Naive B cell (primary cell): Measurements from ENCODE around the gene NFIA. TPM values are rescaled to one million over a fixed set of nuclear protein-coding genes. Genes with fewer than 3 reads are reported as not detected.

Experiments
- ATAC-seq, 2 donors: fragments of 150-1000 bp; cut with Tn5 transposase; 2 replicates each; pipeline ENCODE4 v1.10.0; 2021; ENCODE audit warnings: low read depth in 2 of 2, mild to moderate bottlenecking in 2 of 2, moderate library complexity in 2 of 2
- DNase-seq: peaks from one replicate; pipeline ENCODE4 v3.0.0; 2022
- H3K27ac Mint-ChIP-seq, 6 donors: one replicate each; pipeline ENCODE4 v1.8.0; 2020 to 2022; ENCODE audit warnings: mild to moderate bottlenecking in 6 of 6, mixed read lengths in 6 of 6, moderate library complexity in 5 of 6, inconsistent platforms in 2 of 6
- H3K27me3 Mint-ChIP-seq, 3 donors: one replicate each; pipeline ENCODE4 v1.8.0; 2021 to 2022; ENCODE audit warnings: mixed read lengths in 3 of 3, mild to moderate bottlenecking in 1 of 3
- H3K36me3 Mint-ChIP-seq, 2 donors: one replicate each; pipeline ENCODE4 v1.8.0; 2020 to 2022; ENCODE audit warnings: mixed read lengths in 2 of 2, inconsistent platforms in 1 of 2, mild to moderate bottlenecking in 1 of 2
- H3K4me1 Mint-ChIP-seq, 3 donors: one replicate each; pipeline ENCODE4 v1.8.0; 2020 to 2022; ENCODE audit warnings: mixed read lengths in 3 of 3, inconsistent platforms in 1 of 3, mild to moderate bottlenecking in 1 of 3, moderate library complexity in 1 of 3
- H3K4me3 Mint-ChIP-seq, 8 donors: one replicate each; pipeline ENCODE4 v1.8.0; 2020 to 2022; ENCODE audit warnings: mild to moderate bottlenecking in 8 of 8, mixed read lengths in 8 of 8, moderate library complexity in 8 of 8, inconsistent platforms in 2 of 8
- H3K9me3 Mint-ChIP-seq, 7 donors: one replicate each; pipeline ENCODE4 v1.8.0; 2020 to 2022; ENCODE audit warnings: mixed read lengths in 7 of 7, mild to moderate bottlenecking in 5 of 7, inconsistent platforms in 2 of 7, moderate library complexity in 1 of 7
- polyA plus RNA-seq, 6 donors: library from polyadenylated mRNA; unstranded; fragments of 300-500 nt; fragmentation: Illumina TruSeq; gene quantifications; one replicate each; pipeline ENCODE4 v1.2.3, GENCODE V29; 2021; ENCODE audit warnings: low read depth in 6 of 6

The NFIA gene
- polyA plus RNA-seq, 6 donors from 2014 or later: 0.77 to 5.7 (median 1.4) TPM

DNA sequence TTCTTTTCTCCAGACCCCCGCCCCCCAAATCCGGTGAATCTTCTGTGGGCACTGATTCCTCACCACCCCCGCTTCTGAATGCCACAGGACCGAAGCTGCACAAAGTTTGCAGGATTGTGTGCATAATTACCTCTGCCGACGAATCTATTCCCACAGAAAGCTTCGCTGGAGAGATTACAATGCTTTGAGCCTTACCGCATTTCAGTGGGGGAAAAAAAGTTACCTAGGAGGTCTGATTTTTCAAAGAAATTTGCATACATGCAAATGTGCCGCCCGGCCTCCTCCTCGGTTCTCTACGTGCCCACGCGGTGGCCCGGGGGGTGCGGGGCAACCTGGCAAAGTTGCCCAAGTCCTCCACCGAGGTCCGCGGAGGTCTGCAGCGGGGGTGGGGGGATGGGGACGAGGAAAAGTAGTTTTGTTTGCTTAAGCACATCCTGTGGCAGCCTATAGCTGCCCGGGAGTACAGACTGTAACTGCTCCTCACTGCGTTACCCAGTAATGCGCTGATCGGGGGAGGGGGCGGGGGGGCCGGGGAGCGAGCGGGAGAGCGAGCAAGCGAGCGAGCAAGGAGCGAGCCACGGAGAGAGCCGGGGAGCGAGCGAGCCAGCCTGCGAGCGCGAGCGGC lies 563 bp upstream of the NFIA start:
- peaks cover 44 to 66% (median 55%) of the 10 kb centered on the region in 3 donors for H3K27me3 Mint-ChIP-seq
- DNase-seq (peak; percentile 53), ATAC-seq (no peak)
- H3K4me3 Mint-ChIP-seq: peak overlapping the region; percentile 52 to 94 (median 78)
- H3K9me3 Mint-ChIP-seq: peaks cover 0 to 2% (median 0%) of the 10 kb centered on the region in 7 donors
- peaks cover 26 to 48% (median 40%) of the 10 kb centered on the region in 3 donors for H3K4me1 Mint-ChIP-seq
- H3K36me3 Mint-ChIP-seq: no peaks in the 10 kb centered on the region
- no peak overlapping the region for H3K27ac Mint-ChIP-seq

DNA sequence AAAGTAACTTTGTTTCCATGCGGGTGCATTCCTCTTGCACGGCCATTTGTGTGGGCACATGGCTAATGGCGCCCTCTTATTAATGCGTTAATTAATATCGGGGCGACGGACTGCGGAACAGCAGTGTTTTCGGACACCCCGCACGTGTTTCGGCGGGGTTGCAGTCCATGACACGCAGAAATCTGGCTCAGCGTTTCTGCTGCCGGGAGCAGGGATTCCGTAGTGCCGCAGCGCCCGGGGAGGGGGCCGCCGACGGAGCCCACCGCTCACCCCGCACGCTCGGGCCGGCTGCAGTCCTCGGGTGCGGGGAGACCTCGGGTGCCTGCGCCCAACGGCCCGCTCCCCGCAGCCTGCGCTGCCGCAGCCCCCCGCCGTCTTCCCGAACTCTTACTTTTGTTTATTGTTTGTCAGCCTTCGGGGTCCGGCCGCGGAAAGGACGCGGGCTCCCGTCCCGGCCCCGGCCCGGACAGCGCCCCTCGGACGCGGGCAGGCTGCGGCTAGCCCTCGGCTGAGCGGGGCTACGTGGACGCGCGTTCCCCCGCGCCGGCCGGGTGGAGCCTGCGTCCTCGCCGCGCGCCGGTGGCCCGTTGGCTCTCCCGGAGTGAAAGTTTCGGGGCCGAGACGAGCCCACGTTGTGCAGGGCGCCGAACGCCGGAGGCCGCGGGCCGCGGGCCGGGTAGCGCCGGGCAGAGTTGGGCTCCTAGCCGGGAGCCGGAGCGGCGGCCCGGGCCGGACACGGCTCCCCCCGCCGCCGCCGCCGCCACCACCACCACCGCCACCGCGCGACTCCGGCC lies 849 bp downstream of the NFIA start:
- ATAC-seq (peak; percentile 30 to 31), DNase-seq (peak; percentile 17)
- Mint-ChIP-seq H3K36me3 (no peaks in the 10 kb centered on the region), H3K4me3 (peak overlapping the region; percentile 85 to 93 (median 88)), H3K27me3 (peaks cover 44 to 72% (median 55%) of the 10 kb centered on the region in 3 donors), H3K9me3 (peaks cover 0 to 2% (median 0%) of the 10 kb centered on the region in 7 donors), H3K27ac (peak overlapping the region in 2 of 6 donors; percentile 69 to 72), H3K4me1 (peaks cover 16 to 35% (median 32%) of the 10 kb centered on the region in 3 donors)

- H3K27ac Mint-ChIP-seq: peak overlapping the region in 2 of 6 donors; percentile 42 to 72
- peak overlapping the region; percentile 85 to 93 (median 88) for H3K4me3 Mint-ChIP-seq
- ATAC-seq: no peak
- peaks cover 15 to 29% (median 28%) of the 10 kb centered on the region in 3 donors for H3K4me1 Mint-ChIP-seq
- no peaks in the 10 kb centered on the region for H3K36me3 Mint-ChIP-seq
- peaks cover 0 to 2% (median 0%) of the 10 kb centered on the region in 7 donors for H3K9me3 Mint-ChIP-seq
- DNase-seq: no peak
- peaks cover 43 to 69% (median 55%) of the 10 kb centered on the region in 3 donors for H3K27me3 Mint-ChIP-seq
Observed at GRCh38 chr1:61083807-61084440, 1.6 kb downstream of the NFIA start.

- H3K36me3 Mint-ChIP-seq: no peaks in the 10 kb centered on the region
- no peak for DNase-seq
- H3K9me3 Mint-ChIP-seq: peaks cover 0 to 2% (median 0%) of the 10 kb centered on the region in 7 donors
- H3K4me1 Mint-ChIP-seq: peaks cover 15 to 24% (median 24%) of the 10 kb centered on the region in 3 donors
- no peak for ATAC-seq
- H3K27me3 Mint-ChIP-seq: peaks cover 39 to 63% (median 55%) of the 10 kb centered on the region in 3 donors
- H3K27ac Mint-ChIP-seq: no peak overlapping the region
- H3K4me3 Mint-ChIP-seq: peak overlapping the region in 6 of 8 donors; percentile 85 to 91 (median 87)
Observed at GRCh38 chr1:61084491-61085031, 2.2 kb downstream of the NFIA start.

GRCh38 chr1:61085206-61085982 lies 3.0 kb downstream of the NFIA start:
- H3K27ac Mint-ChIP-seq: no peak overlapping the region
- H3K4me1 Mint-ChIP-seq: peaks cover 12 to 17% (median 17%) of the 10 kb centered on the region in 3 donors
- ATAC-seq (no peak), DNase-seq (no peak)
- peaks cover 0 to 2% (median 0%) of the 10 kb centered on the region in 7 donors for H3K9me3 Mint-ChIP-seq
- H3K27me3 Mint-ChIP-seq: peaks cover 30 to 55% (median 49%) of the 10 kb centered on the region in 3 donors
- peak overlapping the region in 1 of 8 donors; percentile 85 for H3K4me3 Mint-ChIP-seq
- H3K36me3 Mint-ChIP-seq: no peaks in the 10 kb centered on the region

- Mint-ChIP-seq H3K4me1 (peaks cover 12 to 17% (median 13%) of the 10 kb centered on the region in 3 donors), H3K27ac (no peak overlapping the region), H3K4me3 (peak overlapping the region in 1 of 8 donors; percentile 85), H3K36me3 (no peaks in the 10 kb centered on the region), H3K27me3 (peaks cover 23 to 50% (median 42%) of the 10 kb centered on the region in 3 donors), H3K9me3 (peaks cover 0 to 2% (median 0%) of the 10 kb centered on the region in 7 donors)
- ATAC-seq (no peak), DNase-seq (no peak)
Observed at GRCh38 chr1:61085983-61086644, 3.8 kb downstream of the NFIA start.

DNA sequence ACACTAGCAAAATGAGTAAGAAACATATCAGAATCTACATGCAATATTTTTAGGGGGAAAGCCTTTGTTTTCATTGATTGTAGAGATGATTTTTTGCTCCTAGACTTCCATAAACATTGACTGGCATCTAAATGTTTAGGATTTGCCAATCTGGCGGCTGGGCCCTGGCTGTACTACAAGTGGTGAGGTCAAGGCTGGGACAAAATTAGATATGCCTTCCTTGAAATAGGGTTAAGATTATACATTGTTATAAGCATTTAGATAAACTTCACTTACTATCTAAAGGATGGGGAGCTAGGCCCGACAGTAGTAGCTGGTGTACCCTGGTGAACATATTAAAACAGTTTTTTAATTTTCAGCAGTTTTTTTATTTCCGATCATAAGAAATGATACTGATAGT lies 5.2 kb downstream of the NFIA start:
- no peak overlapping the region for H3K27ac Mint-ChIP-seq

DNA sequence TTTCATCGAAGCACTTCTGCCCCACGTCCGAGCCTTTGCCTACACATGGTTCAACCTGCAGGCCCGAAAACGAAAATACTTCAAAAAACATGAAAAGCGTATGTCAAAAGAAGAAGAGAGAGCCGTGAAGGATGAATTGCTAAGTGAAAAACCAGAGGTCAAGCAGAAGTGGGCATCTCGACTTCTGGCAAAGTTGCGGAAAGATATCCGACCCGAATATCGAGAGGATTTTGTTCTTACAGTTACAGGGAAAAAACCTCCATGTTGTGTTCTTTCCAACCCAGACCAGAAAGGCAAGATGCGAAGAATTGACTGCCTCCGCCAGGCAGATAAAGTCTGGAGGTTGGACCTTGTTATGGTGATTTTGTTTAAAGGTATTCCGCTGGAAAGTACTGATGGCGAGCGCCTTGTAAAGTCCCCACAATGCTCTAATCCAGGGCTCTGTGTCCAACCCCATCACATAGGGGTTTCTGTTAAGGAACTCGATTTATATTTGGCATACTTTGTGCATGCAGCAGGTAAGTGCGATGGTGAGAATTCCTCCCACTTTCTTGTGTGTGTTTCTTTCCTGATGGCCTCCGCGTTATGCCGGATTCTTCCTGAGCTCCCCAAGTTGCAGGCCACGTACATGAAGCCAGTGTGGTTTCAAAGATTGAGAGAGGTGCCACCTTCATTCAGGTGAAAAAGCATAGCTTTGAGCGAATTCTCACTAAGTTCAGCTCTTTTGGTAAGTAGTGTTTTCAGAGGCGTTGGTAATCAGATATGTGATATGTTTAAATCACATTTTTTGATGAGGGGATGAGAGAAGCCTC lies 6.0 kb downstream of the NFIA start:
- Mint-ChIP-seq H3K27me3 (peaks cover 16 to 40% (median 33%) of the 10 kb centered on the region in 3 donors), H3K9me3 (peaks cover 0 to 2% (median 0%) of the 10 kb centered on the region in 7 donors), H3K36me3 (no peaks in the 10 kb centered on the region), H3K4me1 (peaks cover 4 to 7% (median 5%) of the 10 kb centered on the region in 3 donors), H3K4me3 (no peak overlapping the region), H3K27ac (no peak overlapping the region)
- ATAC-seq (no peak), DNase-seq (no peak)

More for the DNA sequence above, 5.2 kb downstream of the NFIA start:
- H3K36me3 Mint-ChIP-seq: no peaks in the 10 kb centered on the region
- H3K4me1 Mint-ChIP-seq: peaks cover 6 to 9% (median 6%) of the 10 kb centered on the region in 3 donors
- H3K4me3 Mint-ChIP-seq: no peak overlapping the region
- H3K9me3 Mint-ChIP-seq: peaks cover 0 to 2% (median 0%) of the 10 kb centered on the region in 7 donors
- DNase-seq: no peak
- ATAC-seq: no peak
- H3K27me3 Mint-ChIP-seq: peaks cover 16 to 42% (median 33%) of the 10 kb centered on the region in 3 donors

- no peaks in the 10 kb centered on the region for H3K36me3 Mint-ChIP-seq
- H3K4me1 Mint-ChIP-seq: no peaks in the 10 kb centered on the region
- H3K27me3 Mint-ChIP-seq: peaks cover 13 to 32% (median 31%) of the 10 kb centered on the region in 3 donors
- H3K4me3 Mint-ChIP-seq: no peak overlapping the region
- no peaks in the 10 kb centered on the region for H3K9me3 Mint-ChIP-seq
- DNase-seq (no peak), ATAC-seq (no peak)
- H3K27ac Mint-ChIP-seq: no peak overlapping the region
Observed at GRCh38 chr1:61089338-61089737, 7.0 kb downstream of the NFIA start.

DNA sequence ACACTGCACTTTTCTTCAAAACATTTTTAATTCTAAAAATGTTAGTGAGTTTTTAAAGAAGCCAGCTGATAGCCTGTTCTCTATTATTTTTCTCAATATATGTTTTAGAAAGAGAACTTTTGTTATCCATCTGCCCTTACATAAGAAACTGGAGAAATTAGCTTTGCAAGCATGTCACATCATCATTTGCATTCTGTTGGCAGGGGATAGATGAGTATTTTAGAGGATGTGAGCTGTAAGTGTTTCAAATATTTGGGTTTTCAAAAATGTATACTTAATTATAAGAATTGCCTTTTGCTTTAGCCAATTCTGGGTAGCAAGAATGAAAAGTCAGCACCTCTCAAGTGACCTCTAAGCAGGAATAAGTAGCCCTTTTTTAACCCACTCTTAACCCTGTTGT lies 7.4 kb downstream of the NFIA start:
- H3K27ac Mint-ChIP-seq: no peak overlapping the region
- no peaks in the 10 kb centered on the region for H3K9me3 Mint-ChIP-seq
- ATAC-seq (no peak), DNase-seq (no peak)
- no peaks in the 10 kb centered on the region for H3K4me1 Mint-ChIP-seq
- no peak overlapping the region for H3K4me3 Mint-ChIP-seq
- no peaks in the 10 kb centered on the region for H3K36me3 Mint-ChIP-seq
- H3K27me3 Mint-ChIP-seq: peaks cover 11 to 30% (median 29%) of the 10 kb centered on the region in 3 donors

- Mint-ChIP-seq H3K27me3 (peaks cover 11 to 30% (median 27%) of the 10 kb centered on the region in 3 donors), H3K4me1 (no peaks in the 10 kb centered on the region), H3K36me3 (no peaks in the 10 kb centered on the region), H3K27ac (no peak overlapping the region), H3K9me3 (no peaks in the 10 kb centered on the region), H3K4me3 (no peak overlapping the region)
- no peak for DNase-seq
- ATAC-seq: no peak
Observed at GRCh38 chr1:61090546-61091202, 8.3 kb downstream of the NFIA start.
